GM10248 (cell line): ENCODE measurements around the gene HOXB8.

Experiments used
- CTCF ChIA-PET: fragments of 300-600 bp; sonication (Branson Sonifier 250); formaldehyde crosslinking; extraction: SDS; loops from one replicate; lab custom pipeline; 2021; ENCODE audit warnings: antibody characterized with exemption; lab: Yijun Ruan, JAX
- POLR2A ChIA-PET: fragments of 350-650 bp; sonication (Branson Sonifier 250); formaldehyde crosslinking; extraction: SDS; loops from one replicate; lab custom pipeline; 2020; ENCODE audit warnings: antibody characterized with exemption; lab: Yijun Ruan, JAX
- DNase-seq: peaks from one replicate; pipeline ENCODE4 v3.0.0; 2012; ENCODE audit errors: extremely low spot score
- CTCF ChIP-seq: IDR thresholded peaks from 2 replicates; pipeline ENCODE4 v1.5.1; 2012; ENCODE audit warnings: mild to moderate bottlenecking, low read depth; ENCODE audit errors: extremely low read depth, missing control alignments, control extremely low read depth

HOXB8 gene

GRCh38 chr17:48605991-48606891 lies 8.9 kb downstream of the HOXB8 start:
- ChIA-PET POLR2A (no interaction called here), CTCF (interaction anchor here (1.2 kb wide), 2 partner anchors 254 to 273 kb away, joined by 4 read pairs; no protein-coding TSS in a partner anchor)
- TF ChIP-seq CTCF, result no peak
- no peak for DNase-seq

- ChIA-PET CTCF (no interaction called here), POLR2A (no interaction called here)
- TF ChIP-seq CTCF, result no peak
- DNase-seq, result no peak
Measured at GRCh38 chr17:48605409-48605919, 9.6 kb downstream of the HOXB8 start.

- no peak for TF ChIP-seq CTCF
- DNase-seq, result no peak
- POLR2A ChIA-PET, result no interaction called here
- CTCF ChIA-PET, result no interaction called here
Measured at GRCh38 chr17:48604770-48605329, 10.2 kb downstream of the HOXB8 start, which contains the start of gene HOXB6. HOXB6 (minus strand) TSS chr17:48604986; CDS start chr17:48598150, 6,836 bp downstream.

- ChIA-PET CTCF (no interaction called here), POLR2A (no interaction called here)
- no peak for DNase-seq
- TF ChIP-seq CTCF, result no peak
Measured at GRCh38 chr17:48603959-48604769, 10.9 kb downstream of the HOXB8 start.

GRCh38 chr17:48601539-48602425 lies 13.3 kb downstream of the HOXB8 start:
- no peak for DNase-seq
- TF ChIP-seq CTCF, result no peak
- ChIA-PET CTCF (interaction anchor here (0.9 to 2.3 kb wide), 11 partner anchors 8 to 576 kb away, joined by 3 to 13 read pairs (median 4); no protein-coding TSS in a partner anchor), POLR2A (no interaction called here)
